Activated B cell treated with CpG ODN at 0.5 μM for 24 hours (primary cell): ENCODE results near the gene INF2. TPM values are rescaled to one million over a fixed set of nuclear protein-coding genes. Genes with fewer than 3 reads are reported as not detected.

Experiments used
- ATAC-seq: fragments of 200-7000 bp; cut with Tn5 transposase; one replicate; pipeline ENCODE4 v1.10.0; 2021; ENCODE audit warnings: low read depth, mild to moderate bottlenecking, moderate library complexity
- CTCF ChIA-PET: fragments of 350-600 bp; sonication (Branson Sonifier 250); formaldehyde crosslinking; loops from one replicate; lab custom pipeline; 2021; ENCODE audit warnings: antibody characterized with exemption; lab: Charles Lee
- POLR2A ChIA-PET: fragments of 350-600 bp; sonication (Branson Sonifier 250); formaldehyde crosslinking; loops from one replicate; lab custom pipeline; 2021; ENCODE audit warnings: antibody characterized with exemption; lab: Charles Lee
- DNase-seq: peaks from one replicate; pipeline ENCODE4 v3.0.0; 2022
- H3K27ac Mint-ChIP-seq: one replicate; pipeline ENCODE4 v1.8.0; 2020; ENCODE audit warnings: mixed read lengths
- H3K27me3 Mint-ChIP-seq: one replicate; pipeline ENCODE4 v1.8.0; 2021; ENCODE audit warnings: mixed read lengths
- H3K36me3 Mint-ChIP-seq: one replicate; pipeline ENCODE4 v1.8.0; 2021; ENCODE audit warnings: low read depth, mixed read lengths
- H3K4me1 Mint-ChIP-seq: one replicate; pipeline ENCODE4 v1.8.0; 2021; ENCODE audit warnings: mixed read lengths
- H3K4me3 Mint-ChIP-seq: one replicate; pipeline ENCODE4 v1.8.0; 2020; ENCODE audit warnings: mild to moderate bottlenecking, mixed read lengths
- H3K9me3 Mint-ChIP-seq: one replicate; pipeline ENCODE4 v1.8.0; 2020; ENCODE audit warnings: mixed read lengths
- intact Hi-C: fragments of 100-400 bp; cut with micrococcal nuclease; formaldehyde crosslinking; loops from one replicate; pipeline ENCODE4 v1.15.1; 2024
- total RNA-seq: library from RNA; stranded (reverse); gene quantifications from 2 replicates; pipeline ENCODE4 v1.2.3, GENCODE V29; 2022
- TF ChIP-seq, protein P1 (sequence below): fragments of 200-600 bp; IDR thresholded peaks from one replicate; pipeline ENCODE4 v1.8.0; 2022; ENCODE audit warnings: antibody characterized with exemption, mild to moderate bottlenecking

INF2 gene
- total RNA-seq, 1 donor from 2014 or later, result 47.2 TPM

DNA sequence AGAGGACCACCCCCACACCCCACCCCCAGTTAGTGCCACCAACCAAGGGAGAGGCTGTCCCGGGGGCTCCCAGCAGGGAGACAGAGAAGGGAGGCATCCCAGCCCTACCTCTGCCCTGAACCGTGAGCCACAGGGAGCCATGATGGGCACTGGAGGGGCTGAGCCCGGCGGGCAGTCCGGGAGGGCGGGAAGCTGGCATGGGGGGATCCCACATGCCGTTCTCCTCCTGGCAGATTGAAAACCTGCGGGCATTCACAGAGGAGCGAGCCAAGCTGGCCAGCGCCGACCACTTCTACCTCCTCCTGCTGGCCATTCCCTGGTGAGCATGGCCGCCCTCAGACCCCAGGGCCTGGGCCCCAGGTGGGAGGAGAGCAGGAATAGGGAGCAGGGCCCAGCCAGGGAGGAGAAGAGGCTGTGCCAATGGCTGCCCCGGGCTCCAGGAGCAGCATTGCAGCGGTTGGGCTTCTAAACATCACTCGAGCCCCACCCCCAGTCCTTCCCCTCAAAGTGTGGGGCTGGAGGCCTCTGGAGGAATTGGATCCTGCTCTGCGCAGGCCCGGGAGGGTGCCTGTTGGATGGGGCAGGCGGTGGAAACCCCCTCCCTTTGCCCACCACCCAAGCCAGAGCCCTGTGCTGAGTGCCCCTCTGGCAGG lies 20.1 kb downstream of the INF2 start:
- DNase-seq (no peak), ATAC-seq (no peak)
- CTCF ChIA-PET, result interaction anchor here (0.7 to 2.3 kb wide), 8 partner anchors 16 to 69 kb away, joined by 3 to 12 read pairs (median 8); partner anchors contain the start of gene SIVA1
- Mint-ChIP-seq H3K4me1 (peaks cover 3% of the 10 kb centered on the region), H3K4me3 (no peak overlapping the region), H3K27ac (no peak overlapping the region), H3K9me3 (no peaks in the 10 kb centered on the region), H3K27me3 (no peaks in the 10 kb centered on the region), H3K36me3 (peaks cover 20% of the 10 kb centered on the region)
- intact Hi-C loops, result no loop called here
- TF ChIP-seq, protein P1, sequence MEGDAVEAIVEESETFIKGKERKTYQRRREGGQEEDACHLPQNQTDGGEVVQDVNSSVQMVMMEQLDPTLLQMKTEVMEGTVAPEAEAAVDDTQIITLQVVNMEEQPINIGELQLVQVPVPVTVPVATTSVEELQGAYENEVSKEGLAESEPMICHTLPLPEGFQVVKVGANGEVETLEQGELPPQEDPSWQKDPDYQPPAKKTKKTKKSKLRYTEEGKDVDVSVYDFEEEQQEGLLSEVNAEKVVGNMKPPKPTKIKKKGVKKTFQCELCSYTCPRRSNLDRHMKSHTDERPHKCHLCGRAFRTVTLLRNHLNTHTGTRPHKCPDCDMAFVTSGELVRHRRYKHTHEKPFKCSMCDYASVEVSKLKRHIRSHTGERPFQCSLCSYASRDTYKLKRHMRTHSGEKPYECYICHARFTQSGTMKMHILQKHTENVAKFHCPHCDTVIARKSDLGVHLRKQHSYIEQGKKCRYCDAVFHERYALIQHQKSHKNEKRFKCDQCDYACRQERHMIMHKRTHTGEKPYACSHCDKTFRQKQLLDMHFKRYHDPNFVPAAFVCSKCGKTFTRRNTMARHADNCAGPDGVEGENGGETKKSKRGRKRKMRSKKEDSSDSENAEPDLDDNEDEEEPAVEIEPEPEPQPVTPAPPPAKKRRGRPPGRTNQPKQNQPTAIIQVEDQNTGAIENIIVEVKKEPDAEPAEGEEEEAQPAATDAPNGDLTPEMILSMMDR, result no peak
- POLR2A ChIA-PET, result interaction anchor here (1.1 to 1.6 kb wide), 3 partner anchors 13 to 53 kb away, joined by 3 to 7 read pairs (median 4); no protein-coding TSS in a partner anchor

DNA sequence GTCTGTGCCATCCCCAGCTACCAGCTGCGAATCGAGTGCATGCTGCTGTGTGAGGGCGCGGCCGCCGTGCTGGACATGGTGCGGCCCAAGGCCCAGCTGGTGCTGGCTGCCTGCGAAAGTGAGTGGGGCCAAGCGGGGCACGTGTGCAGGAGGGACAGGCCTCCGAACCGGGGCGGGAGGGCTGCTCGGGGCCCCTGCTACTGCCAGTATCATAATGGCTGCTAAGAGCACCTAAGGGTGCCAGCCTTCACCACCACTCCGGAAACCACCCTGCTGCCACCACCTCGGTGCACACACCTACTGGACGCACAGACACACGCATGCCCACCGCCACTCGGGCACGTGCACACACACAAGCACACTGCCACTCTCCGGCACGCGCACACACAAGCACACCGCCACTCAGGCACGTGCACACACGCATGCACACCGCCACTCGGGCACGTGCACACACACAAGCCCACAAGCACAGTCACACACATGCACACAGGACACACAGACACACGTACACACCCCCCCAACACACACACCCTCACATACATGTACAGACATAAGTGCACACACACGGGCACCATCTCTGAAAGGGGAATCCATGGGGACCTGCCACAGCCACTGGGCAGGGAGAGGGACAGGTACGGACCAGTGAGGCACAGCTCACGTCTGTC lies 20.8 kb downstream of the INF2 start:
- DNase-seq (no peak), ATAC-seq (no peak)
- Mint-ChIP-seq H3K27me3 (no peaks in the 10 kb centered on the region), H3K4me1 (peaks cover 3% of the 10 kb centered on the region), H3K36me3 (peaks cover 22% of the 10 kb centered on the region), H3K27ac (no peak overlapping the region), H3K9me3 (no peaks in the 10 kb centered on the region), H3K4me3 (no peak overlapping the region)
- ChIA-PET CTCF (interaction anchor here (1.6 to 2.3 kb wide), 3 partner anchors 45 to 59 kb away, joined by 7 to 12 read pairs (median 11); no protein-coding TSS in a partner anchor), POLR2A (interaction anchor here (0.9 to 1.3 kb wide), 2 partner anchors 13 to 14 kb away, joined by 4 read pairs; partner anchors contain the start of gene ADSS1)
- intact Hi-C loops, result no loop called here
- TF ChIP-seq, protein P1, result no peak

DNA sequence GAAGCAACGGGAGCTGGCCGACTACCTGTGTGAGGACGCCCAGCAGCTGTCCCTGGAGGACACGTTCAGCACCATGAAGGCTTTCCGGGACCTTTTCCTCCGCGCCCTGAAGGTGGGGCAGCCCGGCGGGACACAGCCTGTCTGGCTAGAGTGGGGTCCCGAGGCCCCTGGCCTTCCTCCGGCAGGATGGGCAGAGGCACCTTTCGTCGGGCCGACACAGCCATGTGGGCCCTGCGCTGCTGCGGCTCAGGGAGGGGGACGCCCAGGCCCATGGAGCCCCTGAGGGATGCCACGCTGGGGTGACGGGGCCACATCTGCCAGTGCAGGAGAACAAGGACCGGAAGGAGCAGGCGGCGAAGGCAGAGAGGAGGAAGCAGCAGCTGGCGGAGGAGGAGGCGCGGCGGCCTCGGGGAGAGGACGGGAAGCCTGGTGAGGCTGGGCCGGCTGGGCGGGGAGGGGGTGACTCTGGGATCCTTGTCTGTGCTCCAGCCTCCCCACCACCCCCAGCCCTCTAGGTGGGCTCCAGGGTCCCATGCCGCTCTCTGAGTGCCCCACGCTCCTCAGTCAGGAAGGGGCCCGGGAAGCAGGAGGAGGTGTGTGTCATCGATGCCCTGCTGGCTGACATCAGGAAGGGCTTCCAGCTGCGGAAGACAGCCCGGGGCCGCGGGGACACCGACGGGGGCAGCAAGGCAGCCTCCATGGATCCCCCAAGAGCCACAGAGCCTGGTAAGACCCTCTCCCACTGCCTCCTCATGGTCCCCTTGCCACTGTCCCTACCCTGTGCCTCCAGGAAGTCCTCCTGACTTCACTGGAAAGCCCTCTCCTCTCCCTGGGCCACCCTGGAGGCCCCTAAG lies 23.7 kb downstream of the INF2 start:
- TF ChIP-seq, protein P1, result no peak
- no peak for ATAC-seq
- H3K36me3 Mint-ChIP-seq, result peaks cover 39% of the 10 kb centered on the region
- no peaks in the 10 kb centered on the region for H3K9me3 Mint-ChIP-seq
- intact Hi-C loops, result no loop called here
- H3K27ac Mint-ChIP-seq, result no peak overlapping the region
- ChIA-PET CTCF (no interaction called here), POLR2A (no interaction called here)
- peaks cover 3% of the 10 kb centered on the region for H3K4me1 Mint-ChIP-seq
- H3K27me3 Mint-ChIP-seq, result no peaks in the 10 kb centered on the region
- no peak overlapping the region for H3K4me3 Mint-ChIP-seq
- no peak for DNase-seq

DNA sequence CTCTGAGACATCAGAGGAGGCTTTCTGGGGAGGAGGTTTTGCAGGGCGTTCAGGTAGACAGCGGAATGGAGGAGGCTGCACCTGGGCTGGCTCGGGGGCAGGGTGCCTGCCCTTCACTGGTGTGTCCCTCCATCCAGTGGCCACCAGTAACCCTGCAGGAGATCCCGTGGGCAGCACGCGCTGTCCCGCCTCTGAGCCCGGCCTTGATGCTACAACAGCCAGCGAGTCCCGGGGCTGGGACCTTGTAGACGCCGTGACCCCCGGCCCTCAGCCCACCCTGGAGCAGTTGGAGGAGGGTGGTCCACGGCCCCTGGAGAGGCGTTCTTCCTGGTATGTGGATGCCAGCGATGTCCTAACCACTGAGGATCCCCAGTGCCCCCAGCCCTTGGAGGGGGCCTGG lies 24.6 kb downstream of the INF2 start:
- no peaks in the 10 kb centered on the region for H3K9me3 Mint-ChIP-seq
- H3K27me3 Mint-ChIP-seq, result no peaks in the 10 kb centered on the region
- H3K4me3 Mint-ChIP-seq, result no peak overlapping the region
- ChIA-PET CTCF (no interaction called here), POLR2A (no interaction called here)
- H3K36me3 Mint-ChIP-seq, result peaks cover 37% of the 10 kb centered on the region
- intact Hi-C loops, result no loop called here
- no peaks in the 10 kb centered on the region for H3K4me1 Mint-ChIP-seq
- DNase-seq (no peak), ATAC-seq (no peak)
- H3K27ac Mint-ChIP-seq, result no peak overlapping the region
- TF ChIP-seq, protein P1, result no peak
